GM12891 (cell line): ENCODE measurements around the gene C1QC.

ENCODE experiments used
- DNase-seq: peaks from one replicate; pipeline ENCODE4 v3.0.0; 2011; ENCODE audit warnings: low spot score; ENCODE audit not compliant: insufficient read length
- FAIRE-seq: peaks from 2 replicates; lab custom pipeline; 2011; peaks lifted over from hg19 to GRCh38; lab: Jason Lieb, UNC
- PAX5 ChIP-seq: IDR thresholded peaks from 2 replicates; pipeline ENCODE4 v1.6.1; 2011; ENCODE audit warnings: low read length, moderate library complexity, mild to moderate bottlenecking; ENCODE audit not compliant: insufficient read depth, severe bottlenecking
- POLR2A ChIP-seq: IDR thresholded peaks from 2 replicates; pipeline ENCODE4 v1.6.1; 2011; ENCODE audit warnings: low read depth, low read length, control low read depth
- POLR2AphosphoS5 ChIP-seq: IDR thresholded peaks from 2 replicates; pipeline ENCODE4 v1.6.1; 2011; ENCODE audit warnings: low read depth, low read length, control low read depth
- POU2F2 ChIP-seq: IDR thresholded peaks from 2 replicates; pipeline ENCODE4 v1.6.1; 2011; ENCODE audit warnings: low read depth, mild to moderate bottlenecking, control low read depth, low read length, moderate library complexity
- SPI1 ChIP-seq: IDR thresholded peaks from 2 replicates; pipeline ENCODE4 v1.6.1; 2011; ENCODE audit warnings: low read depth, low read length, control low read depth
- TAF1 ChIP-seq: IDR thresholded peaks from 2 replicates; pipeline ENCODE4 v1.6.1; 2011; ENCODE audit warnings: low read depth, low read length, control low read depth

Gene C1QC

GRCh38 chr1:22616571-22616970 is 26.9 kb upstream of the C1QC start:
- DNase-seq (no peak), FAIRE-seq (no peak)
- no peak for TF ChIP-seq TAF1
- TF ChIP-seq PAX5, result no peak
- TF ChIP-seq POLR2A, result no peak
- no peak for TF ChIP-seq SPI1
- no peak for TF ChIP-seq POLR2AphosphoS5
- TF ChIP-seq POU2F2, result no peak

- TF ChIP-seq POLR2A (no peak), POLR2AphosphoS5 (no peak), PAX5 (no peak), POU2F2 (no peak), SPI1 (no peak), TAF1 (no peak)
- FAIRE-seq, result no peak
- DNase-seq, result no peak
Observed at GRCh38 chr1:22618056-22618455, 25.4 kb upstream of the C1QC start.

GRCh38 chr1:22619252-22619651 is 24.2 kb upstream of the C1QC start:
- FAIRE-seq, result no peak

GRCh38 chr1:22619798-22620197 is 23.6 kb upstream of the C1QC start:
- TF ChIP-seq POLR2AphosphoS5, result no peak
- TF ChIP-seq SPI1, result no peak
- TF ChIP-seq TAF1, result no peak
- TF ChIP-seq POU2F2, result no peak
- no peak for TF ChIP-seq PAX5
- no peak for TF ChIP-seq POLR2A
- DNase-seq, result no peak
- FAIRE-seq, result no peak

More at GRCh38 chr1:22619252-22619651, 24.2 kb upstream of the C1QC start:
- TF ChIP-seq POLR2A (no peak), TAF1 (no peak), POU2F2 (no peak), POLR2AphosphoS5 (no peak), SPI1 (no peak), PAX5 (no peak)
- DNase-seq, result no peak

GRCh38 chr1:22621761-22622160 is 21.7 kb upstream of the C1QC start:
- DNase-seq, result no peak
- FAIRE-seq, result no peak
- TF ChIP-seq PAX5 (no peak), POU2F2 (no peak), TAF1 (no peak), SPI1 (no peak), POLR2AphosphoS5 (no peak), POLR2A (no peak)

- FAIRE-seq (no peak), DNase-seq (no peak)
- TF ChIP-seq SPI1 (no peak), TAF1 (no peak), POLR2A (no peak), POLR2AphosphoS5 (no peak), POU2F2 (no peak), PAX5 (no peak)
Observed at GRCh38 chr1:22625262-22625925, 18.0 kb upstream of the C1QC start.

- no peak for DNase-seq
- no peak for FAIRE-seq
- no peak for TF ChIP-seq SPI1
- TF ChIP-seq PAX5, result no peak
- no peak for TF ChIP-seq TAF1
- no peak for TF ChIP-seq POU2F2
- TF ChIP-seq POLR2AphosphoS5, result no peak
- TF ChIP-seq POLR2A, result no peak
Observed at GRCh38 chr1:22626237-22627157, 16.9 kb upstream of the C1QC start.

- TF ChIP-seq POLR2AphosphoS5 (no peak), PAX5 (no peak)
- no peak for DNase-seq
- FAIRE-seq, result no peak
Observed at GRCh38 chr1:22627331-22627730, 16.1 kb upstream of the C1QC start.

GRCh38 chr1:22628698-22629444 is 14.6 kb upstream of the C1QC start:
- no peak for FAIRE-seq
- DNase-seq, result no peak
- TF ChIP-seq PAX5, result no peak
- TF ChIP-seq SPI1, result no peak
- TF ChIP-seq POLR2AphosphoS5, result no peak
- no peak for TF ChIP-seq TAF1
